K562 (cell line): Measurements from ENCODE around the gene MRPS31. TPM values are rescaled to one million over a fixed set of nuclear protein-coding genes. Genes with fewer than 3 reads are reported as not detected.

Source experiments
- ADNP ChIP-seq: fragments of 200-800 bp; sonication (Bioruptor generic); IDR thresholded peaks from 2 replicates; pipeline ENCODE4 v1.6.1; 2016; ENCODE audit warnings: missing genetic modification characterization, missing compliant biosample characterization
- CBFB ChIP-seq: sonication (generic); formaldehyde crosslinking; IDR thresholded peaks from 2 replicates; pipeline ENCODE4 v1.4.0; 2020; ENCODE audit warnings: mild to moderate bottlenecking, missing genetic modification reagents
- GTF2E2 ChIP-seq: fragments of 200-800 bp; sonication (Bioruptor generic); IDR thresholded peaks from 2 replicates; pipeline ENCODE4 v1.6.1; 2016; ENCODE audit warnings: missing genetic modification characterization, missing compliant biosample characterization
- JUN ChIP-seq, 2 experiments: sonication (generic) in 1 of 2; formaldehyde crosslinking in 1 of 2; IDR thresholded peaks; 2 replicates each; pipeline versions ENCODE4 v1.6.1 to v1.8.0; 2012 to 2022; ENCODE audit warnings: borderline replicate concordance in 2 of 2, mild to moderate bottlenecking in 2 of 2, improper control_type of control experiment in 1 of 2, low read depth in 1 of 2, low read length in 1 of 2, missing genetic modification reagents in 1 of 2
- NFE2 ChIP-seq: IDR thresholded peaks from 2 replicates; pipeline ENCODE4 v1.6.1; 2014; ENCODE audit warnings: antibody characterized with exemption, low read depth
- PCBP1 ChIP-seq: fragments of 200-400 bp; formaldehyde crosslinking; IDR thresholded peaks from 2 replicates; pipeline ENCODE4 v1.6.1; 2018; ENCODE audit warnings: mild to moderate bottlenecking, low read depth, low read length; ENCODE audit not compliant: poor library complexity, severe bottlenecking
- PCBP2 ChIP-seq: fragments of 200-400 bp; formaldehyde crosslinking; IDR thresholded peaks from 2 replicates; pipeline ENCODE4 v1.6.1; 2018; ENCODE audit warnings: low read length, low read depth, mild to moderate bottlenecking, moderate library complexity; ENCODE audit not compliant: poor library complexity, severe bottlenecking
- POLR2A ChIP-seq: fragments of 450-650 bp; conservative IDR thresholded peaks from 2 replicates; pipeline ENCODE4 v1.6.1; 2016
- RBM25 ChIP-seq: fragments of 200-400 bp; formaldehyde crosslinking; IDR thresholded peaks from 2 replicates; pipeline ENCODE4 v1.6.1; 2018; ENCODE audit warnings: low read length, low read depth, moderate library complexity; ENCODE audit not compliant: severe bottlenecking
- ZBED1 ChIP-seq: IDR thresholded peaks from 2 replicates; pipeline ENCODE4 v1.6.1; 2014
- ZNF274 ChIP-seq: IDR thresholded peaks from 2 replicates; pipeline ENCODE4 v1.6.1; 2011; ENCODE audit warnings: low read depth, mild to moderate bottlenecking, low read length, moderate library complexity, borderline replicate concordance
- ZNF282 ChIP-seq: sonication (generic); formaldehyde crosslinking; IDR thresholded peaks from 2 replicates; pipeline ENCODE4 v1.8.1; 2023; ENCODE audit warnings: missing genetic modification reagents
- ZNF551 ChIP-seq: fragments of 250-450 bp; sonication (Bioruptor Pico); IDR thresholded peaks from 2 replicates; pipeline ENCODE4 v1.5.0; 2021; ENCODE audit warnings: mild to moderate bottlenecking, moderate library complexity
- polyA plus RNA-seq, 8 experiments: library from polyadenylated mRNA; depleted of rRNA in 4 of 8; stranded (reverse) in 5 of 8; unstranded in 3 of 8; fragments of >200 nt; fragmentation: Nextera tagmentation in 2 of 8; fragmentation: Illumina TruSeq in 1 of 8; extraction: Ambion mirVana in 2 of 8; extraction: Trizol in 1 of 8; gene quantifications; 2 replicates each; pipeline versions ENCODE4 v1.2.1 to v1.2.3, GENCODE V29; 2011 to 2014; ENCODE audit warnings: inconsistent platforms in 1 of 8, missing spikeins in 1 of 8
- total RNA-seq, 7 experiments: library from RNA; depleted of rRNA in 6 of 7; stranded (reverse); fragments of >200 nt in 6 of 7; fragmentation: Illumina TruSeq in 2 of 7; extraction: Trizol in 2 of 7; gene quantifications; 2 replicates each; pipeline versions ENCODE4 v1.2.1 to v1.2.3, GENCODE V29; 2011 to 2021; ENCODE audit warnings: low replicate concordance in 1 of 7
- TF ChIP-seq, protein P1 (sequence below), 2 experiments: fragments of 450-650 bp in 1 of 2; IDR thresholded peaks; 2 replicates each; pipeline ENCODE4 v1.6.1; 2011 to 2017; ENCODE audit warnings: low read depth in 2 of 2, antibody characterized with exemption in 1 of 2, borderline replicate concordance in 1 of 2, low read length in 1 of 2, mild to moderate bottlenecking in 1 of 2, mixed read lengths in 1 of 2; ENCODE audit not compliant: control insufficient read depth in 1 of 2
- TF ChIP-seq, protein P2 (sequence below): sonication (generic); formaldehyde crosslinking; IDR thresholded peaks from 2 replicates; pipeline ENCODE4 v1.8.1; 2023; ENCODE audit warnings: mild to moderate bottlenecking, missing genetic modification reagents
- TF ChIP-seq, protein P3 (sequence below): sonication (generic); formaldehyde crosslinking; IDR thresholded peaks from 2 replicates; pipeline ENCODE4 v1.8.0; 2022; ENCODE audit warnings: missing genetic modification reagents, mild to moderate bottlenecking, moderate library complexity, borderline replicate concordance
- TF ChIP-seq, protein P4 (sequence below): fragments of 450-650 bp; IDR thresholded peaks from 2 replicates; pipeline ENCODE4 v1.6.1; 2016; ENCODE audit warnings: borderline replicate concordance
- TF ChIP-seq, protein P5 (sequence below): sonication (generic); formaldehyde crosslinking; IDR thresholded peaks from 2 replicates; pipeline ENCODE4 v1.8.1; 2022; ENCODE audit warnings: missing genetic modification reagents

Gene MRPS31
- total and polyA plus RNA-seq, 9 of the 15 experiments (the other 6 are each of a cell fraction or from before 2014, with no cell fraction given), result 20.3 to 57.8 (median 37.1) TPM

DNA sequence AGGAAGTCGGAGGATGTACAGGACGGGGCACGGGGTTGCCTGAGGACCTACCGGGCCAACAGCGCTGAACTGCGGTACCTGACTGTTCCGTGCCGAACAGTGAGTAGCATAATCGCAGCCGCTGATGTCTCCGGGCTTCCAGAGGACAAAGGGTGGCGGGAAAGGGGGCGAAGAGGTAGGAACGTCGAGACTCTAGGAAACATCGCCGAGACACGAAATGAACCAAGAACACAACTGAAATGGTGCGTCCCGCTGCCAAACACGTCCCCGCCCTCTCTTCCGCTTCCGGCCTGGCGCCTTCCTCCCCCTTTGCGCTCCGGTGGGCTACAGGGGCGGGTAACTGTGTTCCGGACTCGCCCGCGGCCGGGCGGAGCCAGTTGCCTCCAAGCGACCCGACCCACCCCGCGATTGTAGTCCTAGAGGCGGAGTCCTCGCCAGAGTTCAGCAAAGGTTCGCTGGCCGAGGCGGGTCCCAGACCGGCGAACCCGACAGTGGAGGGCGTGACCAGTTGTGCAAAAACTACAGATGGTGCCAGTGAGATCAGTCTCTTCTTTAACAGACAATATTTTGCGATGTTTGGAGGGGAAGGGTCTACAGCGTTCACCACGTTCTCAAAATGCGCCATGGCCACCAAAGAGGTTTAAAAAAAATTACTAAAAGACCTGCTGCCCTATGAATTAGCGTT is at the start of gene MRPS31 (continued):
- TF ChIP-seq ZNF274, result no peak
- TF ChIP-seq, protein P1, sequence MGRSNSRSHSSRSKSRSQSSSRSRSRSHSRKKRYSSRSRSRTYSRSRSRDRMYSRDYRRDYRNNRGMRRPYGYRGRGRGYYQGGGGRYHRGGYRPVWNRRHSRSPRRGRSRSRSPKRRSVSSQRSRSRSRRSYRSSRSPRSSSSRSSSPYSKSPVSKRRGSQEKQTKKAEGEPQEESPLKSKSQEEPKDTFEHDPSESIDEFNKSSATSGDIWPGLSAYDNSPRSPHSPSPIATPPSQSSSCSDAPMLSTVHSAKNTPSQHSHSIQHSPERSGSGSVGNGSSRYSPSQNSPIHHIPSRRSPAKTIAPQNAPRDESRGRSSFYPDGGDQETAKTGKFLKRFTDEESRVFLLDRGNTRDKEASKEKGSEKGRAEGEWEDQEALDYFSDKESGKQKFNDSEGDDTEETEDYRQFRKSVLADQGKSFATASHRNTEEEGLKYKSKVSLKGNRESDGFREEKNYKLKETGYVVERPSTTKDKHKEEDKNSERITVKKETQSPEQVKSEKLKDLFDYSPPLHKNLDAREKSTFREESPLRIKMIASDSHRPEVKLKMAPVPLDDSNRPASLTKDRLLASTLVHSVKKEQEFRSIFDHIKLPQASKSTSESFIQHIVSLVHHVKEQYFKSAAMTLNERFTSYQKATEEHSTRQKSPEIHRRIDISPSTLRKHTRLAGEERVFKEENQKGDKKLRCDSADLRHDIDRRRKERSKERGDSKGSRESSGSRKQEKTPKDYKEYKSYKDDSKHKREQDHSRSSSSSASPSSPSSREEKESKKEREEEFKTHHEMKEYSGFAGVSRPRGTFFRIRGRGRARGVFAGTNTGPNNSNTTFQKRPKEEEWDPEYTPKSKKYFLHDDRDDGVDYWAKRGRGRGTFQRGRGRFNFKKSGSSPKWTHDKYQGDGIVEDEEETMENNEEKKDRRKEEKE (IDR thresholded peaks at IDR 0.05; ENCODE audit: borderline replicate concordance in 1 of 2, control insufficient read depth in 1 of 2, low read depth in 2 of 2, low read length in 1 of 2), result peak in 1 of 2 experiments; percentile 87; a peak in 1 of 4 replicates
- no peak for TF ChIP-seq ZBED1
- TF ChIP-seq, protein P2, sequence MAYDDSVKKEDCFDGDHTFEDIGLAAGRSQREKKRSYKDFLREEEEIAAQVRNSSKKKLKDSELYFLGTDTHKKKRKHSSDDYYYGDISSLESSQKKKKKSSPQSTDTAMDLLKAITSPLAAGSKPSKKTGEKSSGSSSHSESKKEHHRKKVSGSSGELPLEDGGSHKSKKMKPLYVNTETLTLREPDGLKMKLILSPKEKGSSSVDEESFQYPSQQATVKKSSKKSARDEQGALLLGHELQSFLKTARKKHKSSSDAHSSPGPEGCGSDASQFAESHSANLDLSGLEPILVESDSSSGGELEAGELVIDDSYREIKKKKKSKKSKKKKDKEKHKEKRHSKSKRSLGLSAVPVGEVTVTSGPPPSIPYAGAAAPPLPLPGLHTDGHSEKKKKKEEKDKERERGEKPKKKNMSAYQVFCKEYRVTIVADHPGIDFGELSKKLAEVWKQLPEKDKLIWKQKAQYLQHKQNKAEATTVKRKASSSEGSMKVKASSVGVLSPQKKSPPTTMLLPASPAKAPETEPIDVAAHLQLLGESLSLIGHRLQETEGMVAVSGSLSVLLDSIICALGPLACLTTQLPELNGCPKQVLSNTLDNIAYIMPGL (CRISPR knock-in tag), result no peak
- no peak for TF ChIP-seq GTF2E2
- TF ChIP-seq CBFB (CRISPR knock-in tag), result no peak
- peak; percentile 86 for TF ChIP-seq POLR2A
- no peak for TF ChIP-seq ZNF282
- no peak for TF ChIP-seq PCBP2
- TF ChIP-seq, protein P3, sequence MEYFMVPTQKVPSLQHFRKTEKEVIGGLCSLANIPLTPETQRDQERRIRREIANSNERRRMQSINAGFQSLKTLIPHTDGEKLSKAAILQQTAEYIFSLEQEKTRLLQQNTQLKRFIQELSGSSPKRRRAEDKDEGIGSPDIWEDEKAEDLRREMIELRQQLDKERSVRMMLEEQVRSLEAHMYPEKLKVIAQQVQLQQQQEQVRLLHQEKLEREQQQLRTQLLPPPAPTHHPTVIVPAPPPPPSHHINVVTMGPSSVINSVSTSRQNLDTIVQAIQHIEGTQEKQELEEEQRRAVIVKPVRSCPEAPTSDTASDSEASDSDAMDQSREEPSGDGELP (CRISPR knock-in tag), result peak; percentile 86
- TF ChIP-seq, protein P4, sequence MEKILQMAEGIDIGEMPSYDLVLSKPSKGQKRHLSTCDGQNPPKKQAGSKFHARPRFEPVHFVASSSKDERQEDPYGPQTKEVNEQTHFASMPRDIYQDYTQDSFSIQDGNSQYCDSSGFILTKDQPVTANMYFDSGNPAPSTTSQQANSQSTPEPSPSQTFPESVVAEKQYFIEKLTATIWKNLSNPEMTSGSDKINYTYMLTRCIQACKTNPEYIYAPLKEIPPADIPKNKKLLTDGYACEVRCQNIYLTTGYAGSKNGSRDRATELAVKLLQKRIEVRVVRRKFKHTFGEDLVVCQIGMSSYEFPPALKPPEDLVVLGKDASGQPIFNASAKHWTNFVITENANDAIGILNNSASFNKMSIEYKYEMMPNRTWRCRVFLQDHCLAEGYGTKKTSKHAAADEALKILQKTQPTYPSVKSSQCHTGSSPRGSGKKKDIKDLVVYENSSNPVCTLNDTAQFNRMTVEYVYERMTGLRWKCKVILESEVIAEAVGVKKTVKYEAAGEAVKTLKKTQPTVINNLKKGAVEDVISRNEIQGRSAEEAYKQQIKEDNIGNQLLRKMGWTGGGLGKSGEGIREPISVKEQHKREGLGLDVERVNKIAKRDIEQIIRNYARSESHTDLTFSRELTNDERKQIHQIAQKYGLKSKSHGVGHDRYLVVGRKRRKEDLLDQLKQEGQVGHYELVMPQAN, result no peak
- no peak for TF ChIP-seq ADNP
- TF ChIP-seq JUN (IDR thresholded peaks at IDR 0.05; ENCODE audit: borderline replicate concordance, low read depth, low read length), result no peak
- no peak for TF ChIP-seq JUN (CRISPR knock-in tag; IDR thresholded peaks at IDR 0.05; ENCODE audit: borderline replicate concordance)
- TF ChIP-seq NFE2, result no peak
- TF ChIP-seq, protein P5, sequence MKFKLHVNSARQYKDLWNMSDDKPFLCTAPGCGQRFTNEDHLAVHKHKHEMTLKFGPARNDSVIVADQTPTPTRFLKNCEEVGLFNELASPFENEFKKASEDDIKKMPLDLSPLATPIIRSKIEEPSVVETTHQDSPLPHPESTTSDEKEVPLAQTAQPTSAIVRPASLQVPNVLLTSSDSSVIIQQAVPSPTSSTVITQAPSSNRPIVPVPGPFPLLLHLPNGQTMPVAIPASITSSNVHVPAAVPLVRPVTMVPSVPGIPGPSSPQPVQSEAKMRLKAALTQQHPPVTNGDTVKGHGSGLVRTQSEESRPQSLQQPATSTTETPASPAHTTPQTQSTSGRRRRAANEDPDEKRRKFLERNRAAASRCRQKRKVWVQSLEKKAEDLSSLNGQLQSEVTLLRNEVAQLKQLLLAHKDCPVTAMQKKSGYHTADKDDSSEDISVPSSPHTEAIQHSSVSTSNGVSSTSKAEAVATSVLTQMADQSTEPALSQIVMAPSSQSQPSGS (CRISPR knock-in tag), result no peak
- no peak for TF ChIP-seq ZNF551
- no peak for TF ChIP-seq RBM25
- no peak for TF ChIP-seq PCBP1
